ENCODE data around the gene IKZF1. TPM values are rescaled to one million over a fixed set of nuclear protein-coding genes. Genes with fewer than 3 reads are reported as not detected.

The IKZF1 gene
- polyA plus RNA-seq, 4 donors = 1.8 to 5.9 (median 3.3) TPM

GRCh38 chr7:50267525-50268041 lies 36.9 kb upstream of the IKZF1 start:
- peaks cover 0 to 3% (median 0%) of the 10 kb centered on the region in 3 donors for H3K27me3 ChIP-seq (ENCODE audit: control insufficient read depth in 3 of 3, insufficient read depth in 3 of 3, low read length in 3 of 3)
- no peaks in the 10 kb centered on the region for H3K9me3 ChIP-seq (ENCODE audit: control insufficient read depth in 2 of 2, insufficient read depth in 1 of 2, low read depth in 1 of 2, low read length in 1 of 2)
- H3K4me3 ChIP-seq (ENCODE audit: low read depth in 1 of 3, low read length in 3 of 3) = no peak overlapping the region
- FAIRE-seq = no peak
- 56 to 67% (median 56%) methylated on average over 2 of the region's 2 CpGs for WGBS, 3 donors
- DNase-seq = no peak
- H3K27ac ChIP-seq (ENCODE audit: low read depth in 1 of 3, low read length in 2 of 3) = peak overlapping the region in 2 of 3 donors; percentile 57 to 85
- H3K4me1 ChIP-seq (ENCODE audit: control insufficient read depth in 3 of 3, insufficient read depth in 2 of 3, low read depth in 1 of 3, low read length in 2 of 3) = no peaks in the 10 kb centered on the region
- H3K36me3 ChIP-seq (ENCODE audit: control insufficient read depth in 3 of 3, insufficient read depth in 2 of 3, low read depth in 1 of 3, low read length in 3 of 3) = no peaks in the 10 kb centered on the region

DNA sequence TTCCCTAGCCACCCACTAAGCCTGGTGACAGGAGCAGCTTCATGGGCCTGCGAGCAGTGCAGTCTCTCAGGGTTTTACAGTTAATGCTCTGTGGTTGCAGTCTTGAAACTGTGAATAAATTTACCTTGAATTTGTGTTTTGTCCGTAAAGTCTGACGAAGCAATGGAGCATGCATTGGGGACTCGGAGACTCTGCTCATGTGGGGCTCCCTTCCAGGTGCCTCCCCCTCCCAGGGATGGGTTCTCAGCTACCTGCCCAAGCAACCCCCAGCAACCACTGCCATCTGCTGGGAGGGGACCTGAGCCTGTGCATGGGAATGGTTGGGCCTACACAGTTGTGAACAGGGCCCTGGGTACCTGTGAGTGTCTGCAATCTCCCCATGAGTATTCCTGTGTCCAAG lies 36.3 kb upstream of the IKZF1 start:
- WGBS, 3 donors = 64 to 84% (median 73%) methylated on average over 4 of the region's 4 CpGs
- Histone ChIP-seq H3K4me1 (ENCODE audit: control insufficient read depth in 3 of 3, insufficient read depth in 2 of 3, low read depth in 1 of 3, low read length in 2 of 3) (no peaks in the 10 kb centered on the region), H3K4me3 (ENCODE audit: low read depth in 1 of 3, low read length in 3 of 3) (no peak overlapping the region), H3K9me3 (ENCODE audit: control insufficient read depth in 2 of 2, insufficient read depth in 1 of 2, low read depth in 1 of 2, low read length in 1 of 2) (no peaks in the 10 kb centered on the region), H3K27ac (ENCODE audit: low read depth in 1 of 3, low read length in 2 of 3) (peak overlapping the region in 2 of 3 donors; percentile 61 to 85), H3K27me3 (ENCODE audit: control insufficient read depth in 3 of 3, insufficient read depth in 3 of 3, low read length in 3 of 3) (peaks cover 0 to 3% (median 0%) of the 10 kb centered on the region in 3 donors), H3K36me3 (ENCODE audit: control insufficient read depth in 3 of 3, insufficient read depth in 2 of 3, low read depth in 1 of 3, low read length in 3 of 3) (no peaks in the 10 kb centered on the region)
- DNase-seq (no peak), FAIRE-seq (no peak)

- WGBS, 3 donors = 79 to 84% (median 83%) methylated on average over 3 of the region's 3 CpGs
- no peak for FAIRE-seq
- peak overlapping the region in 2 of 3 donors; percentile 61 to 85 for H3K27ac ChIP-seq (ENCODE audit: low read depth in 1 of 3, low read length in 2 of 3)
These were observed 35.5 kb upstream of the IKZF1 start for GRCh38 chr7:50268990-50269389.

DNA sequence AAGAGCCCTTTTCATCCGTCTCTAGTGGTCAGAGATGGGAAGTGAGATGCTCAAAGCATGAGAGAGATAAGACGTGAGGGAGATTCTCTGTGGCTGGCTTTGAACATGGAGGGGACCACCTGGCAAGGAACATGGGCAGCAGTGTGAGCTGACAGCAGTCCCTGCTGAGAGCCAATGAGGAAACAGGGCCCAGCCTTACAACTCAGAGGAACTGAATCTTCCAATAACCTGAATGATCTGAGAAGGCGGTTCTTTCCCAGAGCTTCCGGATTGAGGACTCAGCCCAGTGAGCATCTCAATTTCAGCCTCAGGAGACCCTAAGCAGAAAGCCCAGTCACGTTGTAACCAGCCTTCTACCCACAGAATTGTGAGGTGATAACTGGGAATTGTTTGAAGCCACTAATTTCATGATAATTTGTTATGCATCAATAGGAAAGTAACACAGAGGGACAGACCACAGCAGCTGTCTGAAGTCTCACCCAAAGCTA lies 33.9 kb upstream of the IKZF1 start:
- Histone ChIP-seq H3K27me3 (ENCODE audit: control insufficient read depth in 3 of 3, insufficient read depth in 3 of 3, low read length in 3 of 3) (peaks cover 0 to 3% (median 0%) of the 10 kb centered on the region in 3 donors), H3K4me3 (ENCODE audit: low read depth in 1 of 3, low read length in 3 of 3) (no peak overlapping the region), H3K9me3 (ENCODE audit: control insufficient read depth in 2 of 2, insufficient read depth in 1 of 2, low read depth in 1 of 2, low read length in 1 of 2) (no peaks in the 10 kb centered on the region), H3K36me3 (ENCODE audit: control insufficient read depth in 3 of 3, insufficient read depth in 2 of 3, low read depth in 1 of 3, low read length in 3 of 3) (no peaks in the 10 kb centered on the region), H3K4me1 (ENCODE audit: control insufficient read depth in 3 of 3, insufficient read depth in 2 of 3, low read depth in 1 of 3, low read length in 2 of 3) (no peaks in the 10 kb centered on the region), H3K27ac (ENCODE audit: low read depth in 1 of 3, low read length in 2 of 3) (peak overlapping the region in 2 of 3 donors; percentile 5)
- WGBS, 3 donors = 66 to 75% (median 73%) methylated on average over 5 of the region's 5 CpGs
- no peak for FAIRE-seq
- no peak for DNase-seq

More at GRCh38 chr7:50268990-50269389, 35.5 kb upstream of the IKZF1 start:
- Histone ChIP-seq H3K4me1 (ENCODE audit: control insufficient read depth in 3 of 3, insufficient read depth in 2 of 3, low read depth in 1 of 3, low read length in 2 of 3) (no peaks in the 10 kb centered on the region), H3K27me3 (ENCODE audit: control insufficient read depth in 3 of 3, insufficient read depth in 3 of 3, low read length in 3 of 3) (peaks cover 0 to 3% (median 0%) of the 10 kb centered on the region in 3 donors), H3K4me3 (ENCODE audit: low read depth in 1 of 3, low read length in 3 of 3) (no peak overlapping the region), H3K36me3 (ENCODE audit: control insufficient read depth in 3 of 3, insufficient read depth in 2 of 3, low read depth in 1 of 3, low read length in 3 of 3) (no peaks in the 10 kb centered on the region), H3K9me3 (ENCODE audit: control insufficient read depth in 2 of 2, insufficient read depth in 1 of 2, low read depth in 1 of 2, low read length in 1 of 2) (no peaks in the 10 kb centered on the region)
- DNase-seq = no peak

- WGBS, 3 donors = 56 to 64% (median 62%) methylated on average over 3 of the region's 3 CpGs
- no peak for FAIRE-seq
These were observed 31.7 kb upstream of the IKZF1 start for GRCh38 chr7:50272808-50273207.

GRCh38 chr7:50273301-50273700 lies 31.2 kb upstream of the IKZF1 start:
- no peak overlapping the region for H3K4me3 ChIP-seq (ENCODE audit: low read depth in 1 of 3, low read length in 3 of 3)
- WGBS, 3 donors = 75 to 80% (median 75%) methylated on average over 1 of the region's 1 CpG
- DNase-seq = no peak
- H3K4me1 ChIP-seq (ENCODE audit: control insufficient read depth in 3 of 3, insufficient read depth in 2 of 3, low read depth in 1 of 3, low read length in 2 of 3) = no peaks in the 10 kb centered on the region
- no peak for FAIRE-seq
- no peaks in the 10 kb centered on the region for H3K9me3 ChIP-seq (ENCODE audit: control insufficient read depth in 2 of 2, insufficient read depth in 1 of 2, low read depth in 1 of 2, low read length in 1 of 2)
- no peaks in the 10 kb centered on the region for H3K36me3 ChIP-seq (ENCODE audit: control insufficient read depth in 3 of 3, insufficient read depth in 2 of 3, low read depth in 1 of 3, low read length in 3 of 3)
- H3K27me3 ChIP-seq (ENCODE audit: control insufficient read depth in 3 of 3, insufficient read depth in 3 of 3, low read length in 3 of 3) = no peaks in the 10 kb centered on the region
- H3K27ac ChIP-seq (ENCODE audit: low read depth in 1 of 3, low read length in 2 of 3) = no peak overlapping the region

More at GRCh38 chr7:50272808-50273207, 31.7 kb upstream of the IKZF1 start:
- Histone ChIP-seq H3K27ac (ENCODE audit: low read depth in 1 of 3, low read length in 2 of 3) (no peak overlapping the region), H3K9me3 (ENCODE audit: control insufficient read depth in 2 of 2, insufficient read depth in 1 of 2, low read depth in 1 of 2, low read length in 1 of 2) (no peaks in the 10 kb centered on the region), H3K4me1 (ENCODE audit: control insufficient read depth in 3 of 3, insufficient read depth in 2 of 3, low read depth in 1 of 3, low read length in 2 of 3) (no peaks in the 10 kb centered on the region), H3K36me3 (ENCODE audit: control insufficient read depth in 3 of 3, insufficient read depth in 2 of 3, low read depth in 1 of 3, low read length in 3 of 3) (no peaks in the 10 kb centered on the region), H3K27me3 (ENCODE audit: control insufficient read depth in 3 of 3, insufficient read depth in 3 of 3, low read length in 3 of 3) (no peaks in the 10 kb centered on the region), H3K4me3 (ENCODE audit: low read depth in 1 of 3, low read length in 3 of 3) (no peak overlapping the region)
- no peak for DNase-seq

- Histone ChIP-seq H3K4me1 (ENCODE audit: control insufficient read depth in 3 of 3, insufficient read depth in 2 of 3, low read depth in 1 of 3, low read length in 2 of 3) (no peaks in the 10 kb centered on the region), H3K9me3 (ENCODE audit: control insufficient read depth in 2 of 2, insufficient read depth in 1 of 2, low read depth in 1 of 2, low read length in 1 of 2) (no peaks in the 10 kb centered on the region), H3K4me3 (ENCODE audit: low read depth in 1 of 3, low read length in 3 of 3) (no peak overlapping the region), H3K27ac (ENCODE audit: low read depth in 1 of 3, low read length in 2 of 3) (no peak overlapping the region), H3K36me3 (ENCODE audit: control insufficient read depth in 3 of 3, insufficient read depth in 2 of 3, low read depth in 1 of 3, low read length in 3 of 3) (no peaks in the 10 kb centered on the region), H3K27me3 (ENCODE audit: control insufficient read depth in 3 of 3, insufficient read depth in 3 of 3, low read length in 3 of 3) (no peaks in the 10 kb centered on the region)
- FAIRE-seq = no peak
- WGBS, 3 donors = 68 to 78% (median 74%) methylated on average over 1 of the region's 1 CpG
- DNase-seq = no peak
These were observed 30.6 kb upstream of the IKZF1 start for GRCh38 chr7:50273870-50274269.

DNA sequence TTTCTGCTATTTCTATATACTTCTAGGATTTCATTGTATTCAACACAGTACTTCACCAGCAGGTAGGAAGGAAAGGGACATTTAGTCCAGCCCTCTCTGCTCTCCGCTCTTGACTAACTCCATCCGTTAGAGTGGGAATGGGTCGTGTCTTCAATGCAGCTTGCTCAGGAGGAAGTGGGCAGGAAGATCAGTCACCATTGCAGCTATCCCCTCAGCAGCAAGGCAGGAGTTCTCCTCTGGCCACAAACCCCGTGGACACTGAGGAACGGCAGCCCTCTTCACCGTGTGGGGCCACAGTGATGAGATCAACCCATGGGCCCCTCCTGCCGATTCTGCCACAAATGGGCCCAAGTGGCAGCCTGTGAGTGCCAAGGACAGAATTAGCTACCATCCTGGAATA lies 30.2 kb upstream of the IKZF1 start:
- no peaks in the 10 kb centered on the region for H3K27me3 ChIP-seq (ENCODE audit: control insufficient read depth in 3 of 3, insufficient read depth in 3 of 3, low read length in 3 of 3)
- H3K4me1 ChIP-seq (ENCODE audit: control insufficient read depth in 3 of 3, insufficient read depth in 2 of 3, low read depth in 1 of 3, low read length in 2 of 3) = no peaks in the 10 kb centered on the region
- H3K9me3 ChIP-seq (ENCODE audit: control insufficient read depth in 2 of 2, insufficient read depth in 1 of 2, low read depth in 1 of 2, low read length in 1 of 2) = no peaks in the 10 kb centered on the region
- DNase-seq (no peak), FAIRE-seq (no peak)
- no peak overlapping the region for H3K4me3 ChIP-seq (ENCODE audit: low read depth in 1 of 3, low read length in 3 of 3)
- H3K27ac ChIP-seq (ENCODE audit: low read depth in 1 of 3, low read length in 2 of 3) = no peak overlapping the region
- no peaks in the 10 kb centered on the region for H3K36me3 ChIP-seq (ENCODE audit: control insufficient read depth in 3 of 3, insufficient read depth in 2 of 3, low read depth in 1 of 3, low read length in 3 of 3)
- WGBS, 3 donors = 63 to 68% (median 65%) methylated on average over 7 of the region's 7 CpGs

DNA sequence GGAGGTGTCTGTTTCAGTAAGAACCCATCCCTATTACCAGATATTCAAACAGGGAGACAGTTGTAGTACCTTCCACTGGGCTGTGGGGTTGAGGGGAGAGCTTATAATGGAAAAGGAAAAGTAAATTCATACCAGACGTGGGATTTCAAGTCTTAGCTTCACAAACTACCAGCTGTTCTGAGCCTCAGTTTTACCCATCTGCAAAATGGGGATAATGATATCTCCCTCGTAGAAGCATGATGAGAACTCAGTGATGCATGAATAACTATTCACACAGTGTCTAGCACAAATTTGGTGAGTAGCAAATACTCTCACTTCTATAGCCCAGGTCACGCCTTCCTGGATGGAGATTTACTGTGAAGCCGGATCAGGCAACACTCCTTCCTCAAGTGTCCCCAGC lies 29.1 kb upstream of the IKZF1 start:
- DNase-seq (no peak), FAIRE-seq (no peak)
- no peaks in the 10 kb centered on the region for H3K9me3 ChIP-seq (ENCODE audit: control insufficient read depth in 2 of 2, insufficient read depth in 1 of 2, low read depth in 1 of 2, low read length in 1 of 2)
- no peaks in the 10 kb centered on the region for H3K36me3 ChIP-seq (ENCODE audit: control insufficient read depth in 3 of 3, insufficient read depth in 2 of 3, low read depth in 1 of 3, low read length in 3 of 3)
- no peak overlapping the region for H3K27ac ChIP-seq (ENCODE audit: low read depth in 1 of 3, low read length in 2 of 3)
- H3K4me1 ChIP-seq (ENCODE audit: control insufficient read depth in 3 of 3, insufficient read depth in 2 of 3, low read depth in 1 of 3, low read length in 2 of 3) = no peaks in the 10 kb centered on the region
- H3K4me3 ChIP-seq (ENCODE audit: low read depth in 1 of 3, low read length in 3 of 3) = no peak overlapping the region
- WGBS, 3 donors = 60 to 87% (median 65%) methylated on average over 4 of the region's 4 CpGs
- H3K27me3 ChIP-seq (ENCODE audit: control insufficient read depth in 3 of 3, insufficient read depth in 3 of 3, low read length in 3 of 3) = no peaks in the 10 kb centered on the region
